GM19193 (cell line): ENCODE data around the gene SH3PXD2B.

Source experiments
- POLR2A ChIP-seq: IDR thresholded peaks from 4 replicates; pipeline ENCODE4 v1.6.1; 2011; ENCODE audit not compliant: insufficient read depth, insufficient read length; ENCODE audit errors: extremely low read depth

Gene SH3PXD2B

GRCh38 chr5:172412724-172413286, 41.5 kb downstream of the SH3PXD2B start:
- no peak for TF ChIP-seq POLR2A

GRCh38 chr5:172411484-172412072, 42.7 kb downstream of the SH3PXD2B start:
- TF ChIP-seq POLR2A, result no peak

GRCh38 chr5:172410662-172411483, 43.5 kb downstream of the SH3PXD2B start:
- no peak for TF ChIP-seq POLR2A

- no peak for TF ChIP-seq POLR2A
Observed at GRCh38 chr5:172410160-172410559, 44.2 kb downstream of the SH3PXD2B start.

- TF ChIP-seq POLR2A, result no peak
Observed at GRCh38 chr5:172407822-172408221, 46.5 kb downstream of the SH3PXD2B start.

- no peak for TF ChIP-seq POLR2A
Observed at GRCh38 chr5:172407241-172407691, 47.1 kb downstream of the SH3PXD2B start.

GRCh38 chr5:172405226-172406107, 48.9 kb downstream of the SH3PXD2B start:
- no peak for TF ChIP-seq POLR2A

GRCh38 chr5:172404746-172405145, 49.6 kb downstream of the SH3PXD2B start:
- no peak for TF ChIP-seq POLR2A

GRCh38 chr5:172403817-172404216, 50.5 kb downstream of the SH3PXD2B start:
- no peak for TF ChIP-seq POLR2A

GRCh38 chr5:172403189-172403796, 51.0 kb downstream of the SH3PXD2B start:
- TF ChIP-seq POLR2A, result no peak

- no peak for TF ChIP-seq POLR2A
Observed at GRCh38 chr5:172402531-172403188, 51.7 kb downstream of the SH3PXD2B start.

- TF ChIP-seq POLR2A, result no peak
Observed at GRCh38 chr5:172399826-172400225, 54.5 kb downstream of the SH3PXD2B start.

- no peak for TF ChIP-seq POLR2A
Observed at GRCh38 chr5:172399336-172399735, 55.0 kb downstream of the SH3PXD2B start.

GRCh38 chr5:172396220-172396619, 58.1 kb downstream of the SH3PXD2B start:
- TF ChIP-seq POLR2A, result no peak
